T-cell (primary cell): Measurements from ENCODE around the gene ASB12. TPM values are rescaled to one million over a fixed set of nuclear protein-coding genes. Genes with fewer than 3 reads are reported as not detected.

Experiments used
- ATAC-seq, 4 experiments: fragments of 200-7000 bp in 3 of 4; fragments of 150-1000 bp in 1 of 4; cut with Tn5 transposase; replicated peaks in 1 of 4; 1 replicate in 3 of 4; 2 replicates in 1 of 4; pipeline ENCODE4 v1.10.0; 2021; ENCODE audit warnings: moderate library complexity in 3 of 4, mild to moderate bottlenecking in 2 of 4, moderate number of reproducible peaks in 1 of 4
- CTCF ChIA-PET, 2 donors: fragments of 300-600 bp; sonication (Branson Sonifier 250); formaldehyde crosslinking; loops; one replicate each; lab custom pipeline; 2022; ENCODE audit warnings: antibody characterized with exemption in 2 of 2; lab: Charles Lee
- POLR2A ChIA-PET, 2 donors: fragments of 300-600 bp; sonication (Branson Sonifier 250); formaldehyde crosslinking; loops; one replicate each; lab custom pipeline; 2022; ENCODE audit warnings: antibody characterized with exemption in 2 of 2; lab: Charles Lee
- DNase-seq, 35 experiments: peaks; one replicate each; pipeline versions ENCODE4 v3.0.0 to v3.0.0-alpha.2; 2013 to 2023
- H3K27ac ChIP-seq: one replicate; pipeline ENCODE4 v1.5.1; 2013; ENCODE audit warnings: low read length
- H3K27me3 ChIP-seq, 2 experiments: replicated peaks in 1 of 2; 1 replicate in 1 of 2; 2 replicates in 1 of 2; pipeline versions ENCODE4 v1.6.1 to v1.7.0; 2013; ENCODE audit warnings: low read length in 1 of 2, mixed read lengths in 1 of 2; ENCODE audit not compliant: control insufficient read depth in 2 of 2, insufficient read depth in 2 of 2; ENCODE audit errors: extremely low read depth in 1 of 2
- H3K36me3 ChIP-seq, 2 donors: 1 replicate in 1 of 2; 2 replicates in 1 of 2; pipeline versions ENCODE4 v1.6.1 to v1.7.0; 2013; ENCODE audit warnings: low read length in 1 of 2; ENCODE audit not compliant: control insufficient read depth in 2 of 2, insufficient read depth in 1 of 2; ENCODE audit errors: extremely low read depth in 1 of 2
- H3K4me1 ChIP-seq, 2 experiments: 1 replicate in 1 of 2; 2 replicates in 1 of 2; pipeline versions ENCODE4 v1.6.1 to v1.7.0; 2013; ENCODE audit warnings: low read length in 2 of 2, mixed read lengths in 1 of 2; ENCODE audit not compliant: insufficient read depth in 2 of 2, control insufficient read depth in 1 of 2; ENCODE audit errors: extremely low read depth in 1 of 2
- H3K4me3 ChIP-seq, 2 donors: 1 replicate in 1 of 2; 2 replicates in 1 of 2; pipeline versions ENCODE4 v1.5.1 to v1.7.0; 2013; ENCODE audit warnings: mild to moderate bottlenecking in 2 of 2, low read length in 1 of 2, moderate library complexity in 1 of 2; ENCODE audit not compliant: control insufficient read depth in 1 of 2; ENCODE audit errors: extremely low read depth in 1 of 2
- H3K9me3 ChIP-seq: 2 replicates; pipeline ENCODE4 v1.7.0; 2013
- H3K27ac Mint-ChIP-seq, 2 donors: one replicate each; pipeline ENCODE4 v1.8.0; 2020 to 2021; ENCODE audit warnings: mild to moderate bottlenecking in 2 of 2, mixed read lengths in 2 of 2
- H3K27me3 Mint-ChIP-seq, 2 donors: one replicate each; pipeline ENCODE4 v1.8.0; 2021 to 2022; ENCODE audit warnings: mixed read lengths in 2 of 2
- H3K36me3 Mint-ChIP-seq: one replicate; pipeline ENCODE4 v1.8.0; 2021; ENCODE audit warnings: mixed read lengths
- H3K4me1 Mint-ChIP-seq, 3 donors: one replicate each; pipeline ENCODE4 v1.8.0; 2020 to 2022; ENCODE audit warnings: mixed read lengths in 3 of 3, mild to moderate bottlenecking in 1 of 3
- H3K4me3 Mint-ChIP-seq, 3 donors: one replicate each; pipeline ENCODE4 v1.8.0; 2020 to 2022; ENCODE audit warnings: mild to moderate bottlenecking in 3 of 3, mixed read lengths in 3 of 3, moderate library complexity in 3 of 3
- H3K9me3 Mint-ChIP-seq, 3 donors: one replicate each; pipeline ENCODE4 v1.8.0; 2020 to 2022; ENCODE audit warnings: mixed read lengths in 3 of 3
- WGBS: methylation state at CpG from one replicate; pipeline ENCODE4 v1.1.5; 2013; ENCODE audit warnings: missing lambda C conversion rate; ENCODE audit not compliant: insufficient coverage; 5-methylcytosine and 5-hydroxymethylcytosine counted together
- total RNA-seq, 35 experiments: library from RNA in 6 of 35; stranded (reverse) in 6 of 35; fragments of 120-200 nt in 1 of 35; gene quantifications; one replicate each; pipeline versions ENCODE4 v1.2.1 to v1.2.4 and lab custom pipeline; 2013 to 2026

ASB12 gene
- total RNA-seq, 5 donors from 2014 or later (not counting 1 experiment from before 2014, with no cell fraction given): 0.20 to 0.56 TPM; not detected in 3

DNA sequence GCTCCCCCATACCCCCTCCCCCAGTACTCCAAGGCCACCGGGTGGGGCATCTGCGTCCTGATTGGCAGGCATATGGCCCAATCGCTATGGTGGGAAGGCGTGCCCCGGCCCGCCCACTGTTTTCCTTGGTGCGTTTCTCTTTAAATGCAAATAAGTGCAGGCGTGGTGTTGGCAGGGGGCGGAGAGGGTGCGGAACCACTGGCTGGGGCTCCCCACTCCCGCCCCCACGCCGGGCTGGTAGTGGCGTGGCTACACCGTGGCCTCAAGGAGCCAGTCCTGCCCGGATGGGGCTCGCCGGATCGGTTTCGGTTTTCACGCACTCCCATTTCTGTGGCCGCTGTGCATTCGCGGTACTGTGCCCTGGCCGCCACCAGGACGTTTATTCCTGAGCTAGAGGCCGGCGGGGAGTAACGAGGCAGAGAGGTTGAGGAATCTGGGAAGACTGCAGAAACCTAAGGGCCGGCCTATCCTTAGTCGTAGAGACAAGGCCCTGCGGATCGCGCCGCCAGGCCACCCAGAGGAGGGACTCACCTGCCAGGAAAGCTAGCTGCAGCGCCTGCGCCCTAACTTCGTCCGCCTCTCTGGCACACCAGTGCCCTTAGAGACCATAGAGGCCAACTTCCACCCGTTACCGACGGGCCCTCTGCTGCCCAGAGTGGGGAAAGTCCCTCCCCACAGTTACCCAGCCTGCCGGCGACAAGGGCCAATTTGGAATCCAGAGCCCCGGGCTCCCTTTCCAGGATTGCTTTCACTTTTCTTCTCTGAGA, 24.5 kb downstream of the ASB12 start:
- under 1% methylated on average over 18 of the region's 45 CpGs for WGBS
- Mint-ChIP-seq H3K27ac (peak overlapping the region; percentile 94), H3K4me3 (peak overlapping the region; percentile 87 to 92 (median 88)), H3K36me3 (no peaks in the 10 kb centered on the region), H3K27me3 (no peaks in the 10 kb centered on the region), H3K9me3 (no peaks in the 10 kb centered on the region), H3K4me1 (peaks cover 11 to 25% (median 18%) of the 10 kb centered on the region in 3 donors)
- peak overlapping the region; percentile 64 to 84 for H3K4me3 ChIP-seq
- H3K36me3 ChIP-seq: no peaks in the 10 kb centered on the region
- CTCF ChIA-PET: no interaction called here
- POLR2A ChIA-PET: interaction anchor here in 1 of 2 donors (0.6 kb wide), 1 partner anchor 874 kb away, joined by 3 read pairs; no protein-coding TSS in a partner anchor
- no peaks in the 10 kb centered on the region for H3K27me3 ChIP-seq
- no peaks in the 10 kb centered on the region for H3K9me3 ChIP-seq
- H3K4me1 ChIP-seq: peaks cover 0 to 23% of the 10 kb centered on the region in 2 experiments
- peak overlapping the region; percentile 97 for H3K27ac ChIP-seq
- peak; percentile 75 to 91 (median 82) for DNase-seq
- peak; percentile 86 to 90 (median 88) for ATAC-seq

DNA sequence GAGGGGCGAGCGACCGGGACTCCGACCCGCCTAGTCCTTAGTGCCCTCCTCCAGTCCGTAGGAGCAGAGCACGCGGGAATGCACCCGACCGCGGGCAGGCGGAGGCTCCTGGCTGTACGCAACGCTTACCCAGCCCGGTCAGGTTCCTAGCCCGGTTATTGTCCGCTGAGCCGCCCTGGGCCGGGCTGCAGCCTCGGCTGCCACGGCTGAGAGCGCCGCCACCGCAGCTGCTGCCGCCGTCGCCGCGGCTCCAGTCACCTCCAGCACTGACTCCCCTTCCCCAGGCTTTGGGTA, 25.0 kb downstream of the ASB12 start, which contains the start of gene AMER1:
AMER1 (minus strand) TSS at position 268 of the 294 bp plus-strand sequence. CDS start 12,422 bp downstream, outside the sequence.
- Mint-ChIP-seq H3K27me3 (no peaks in the 10 kb centered on the region), H3K4me3 (peak within 1 kb of the TSS; percentile 87 to 92 (median 88)), H3K4me1 (peaks cover 11 to 25% (median 18%) of the 10 kb centered on the region in 3 donors), H3K27ac (peak within 1 kb of the TSS; percentile 94), H3K36me3 (no peaks in the 10 kb centered on the region), H3K9me3 (no peaks in the 10 kb centered on the region)
- H3K27me3 ChIP-seq: no peaks in the 10 kb centered on the region
- peak within 1 kb of the TSS; percentile 64 to 84 for H3K4me3 ChIP-seq
- CTCF ChIA-PET: no interaction called here
- H3K27ac ChIP-seq: peak within 1 kb of the TSS; percentile 97
- DNase-seq (no peak), ATAC-seq (peak in 1 of 4 experiments; percentile 46)
- no peaks in the 10 kb centered on the region for H3K9me3 ChIP-seq
- 0% methylated on average over 16 of the region's 29 CpGs for whole genome bisulfite sequencing
- H3K36me3 ChIP-seq: no peaks in the 10 kb centered on the region
- peaks cover 0 to 23% of the 10 kb centered on the region in 2 experiments for H3K4me1 ChIP-seq
- POLR2A ChIA-PET: no interaction called here

DNA sequence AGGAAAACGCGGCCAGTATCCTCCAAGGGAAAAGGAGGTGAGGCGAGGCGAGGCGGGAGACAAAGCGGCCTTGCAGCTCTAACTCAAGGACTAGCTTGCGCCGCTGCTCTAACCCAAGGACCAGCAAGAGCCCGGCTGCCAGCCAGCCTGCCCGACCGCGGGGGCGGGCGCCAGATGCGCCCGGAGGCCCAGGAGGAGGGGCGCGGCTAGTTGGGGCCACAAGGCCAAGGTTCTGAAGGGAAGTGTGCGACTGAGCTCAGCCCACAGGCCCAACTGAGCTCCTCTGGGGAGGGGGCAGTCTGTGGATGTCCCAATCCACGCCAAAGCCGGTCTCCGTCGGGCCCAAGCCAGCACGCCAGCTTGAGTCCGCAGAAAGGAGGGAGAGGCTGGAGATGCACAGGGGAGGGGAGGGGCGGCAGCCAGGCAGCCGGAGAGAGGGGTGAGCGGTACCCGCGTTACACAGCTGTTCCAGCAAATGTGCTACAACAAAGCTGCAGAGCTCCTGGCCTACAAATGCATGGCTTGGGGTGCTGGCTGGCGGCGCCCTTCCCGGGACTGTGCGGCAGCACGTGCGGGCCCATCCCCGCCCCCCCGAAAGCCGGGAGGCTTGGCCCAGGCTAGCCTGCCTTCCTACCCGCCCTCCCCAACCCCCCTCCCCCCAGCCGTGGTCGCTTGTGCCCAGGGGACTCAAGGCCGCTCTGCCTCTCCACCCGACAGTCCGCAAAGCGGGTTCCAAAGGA, 25.5 kb downstream of the ASB12 start:
- H3K27ac Mint-ChIP-seq: no peak overlapping the region
- Histone ChIP-seq H3K27me3 (no peaks in the 10 kb centered on the region), H3K36me3 (no peaks in the 10 kb centered on the region), H3K4me1 (peaks cover 0 to 23% of the 10 kb centered on the region in 2 experiments), H3K9me3 (no peaks in the 10 kb centered on the region), H3K27ac (no peak overlapping the region), H3K4me3 (peak overlapping the region; percentile 64 to 84)
- no peaks in the 10 kb centered on the region for H3K27me3 Mint-ChIP-seq
- CTCF ChIA-PET: no interaction called here
- H3K36me3 Mint-ChIP-seq: no peaks in the 10 kb centered on the region
- DNase-seq: peak in 16 of 35 experiments; percentile 0 to 31 (median 6)
- H3K4me3 Mint-ChIP-seq: peak overlapping the region; percentile 87 to 92 (median 88)
- ATAC-seq: peak; percentile 2 to 7 (median 4)
- no peaks in the 10 kb centered on the region for H3K9me3 Mint-ChIP-seq
- POLR2A ChIA-PET: no interaction called here
- H3K4me1 Mint-ChIP-seq: peaks cover 11 to 25% (median 18%) of the 10 kb centered on the region in 3 donors
- 4% methylated on average over 5 of the region's 46 CpGs for WGBS

DNA sequence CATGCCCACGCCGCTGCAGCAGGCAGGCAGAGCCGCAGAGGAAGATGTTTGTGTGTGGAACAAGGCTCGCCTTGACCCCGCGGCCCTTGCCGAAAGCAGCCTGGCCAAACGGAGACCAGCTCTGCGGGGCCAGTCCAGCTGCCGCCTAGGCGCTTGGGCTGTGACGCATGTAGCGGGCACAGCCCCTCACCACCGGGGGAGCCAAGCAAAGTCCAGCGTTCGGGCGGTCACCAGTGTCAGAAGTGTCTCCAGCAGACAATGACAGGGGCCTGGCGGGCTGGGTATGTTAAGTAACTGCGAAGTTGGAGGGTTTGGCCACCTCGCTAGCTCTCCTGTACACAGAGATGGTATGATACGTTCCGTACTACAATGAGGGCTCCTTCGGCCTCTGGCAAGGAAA, 26.2 kb downstream of the ASB12 start:
- H3K27me3 Mint-ChIP-seq: no peaks in the 10 kb centered on the region
- Histone ChIP-seq H3K9me3 (no peaks in the 10 kb centered on the region), H3K4me3 (peak overlapping the region in 1 of 2 donors; percentile 84), H3K36me3 (no peaks in the 10 kb centered on the region), H3K4me1 (peaks cover 0 to 23% of the 10 kb centered on the region in 2 experiments), H3K27me3 (no peaks in the 10 kb centered on the region), H3K27ac (no peak overlapping the region)
- ChIA-PET CTCF (no interaction called here), POLR2A (no interaction called here)
- peak overlapping the region; percentile 73 to 88 (median 74) for H3K4me3 Mint-ChIP-seq
- ATAC-seq (no peak), DNase-seq (no peak)
- peak overlapping the region in 1 of 2 donors; percentile 9 for H3K27ac Mint-ChIP-seq
- peaks cover 11 to 25% (median 22%) of the 10 kb centered on the region in 3 donors for H3K4me1 Mint-ChIP-seq
- H3K36me3 Mint-ChIP-seq: peaks cover under 1% of the 10 kb centered on the region
- 80% methylated on average over 10 of the region's 23 CpGs for WGBS
- no peaks in the 10 kb centered on the region for H3K9me3 Mint-ChIP-seq

DNA sequence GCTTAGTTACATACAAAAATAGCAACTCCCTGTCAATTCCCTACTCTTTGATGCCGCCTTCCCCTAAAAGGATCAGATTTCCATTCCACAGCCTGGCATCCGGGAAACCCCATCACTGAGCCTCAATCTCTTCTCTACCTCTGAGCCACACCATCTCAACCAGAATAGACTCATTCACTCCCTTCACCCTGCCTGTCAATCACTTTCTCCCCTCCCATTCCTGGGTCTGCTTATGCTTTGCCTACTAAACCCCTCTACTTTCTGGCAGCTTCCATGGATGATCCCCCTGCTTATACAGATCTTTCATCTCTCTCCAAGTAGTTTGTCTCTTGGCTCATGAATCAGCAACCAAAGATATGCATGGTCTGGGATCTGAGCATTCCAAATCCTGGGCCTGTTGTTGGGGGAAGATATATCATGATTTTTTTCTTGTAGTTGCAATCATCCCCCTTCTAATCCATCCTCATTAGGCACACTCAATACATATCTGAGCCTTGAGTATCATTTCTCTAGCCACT, 27.5 kb downstream of the ASB12 start:
- no peak overlapping the region for H3K27ac ChIP-seq
- Mint-ChIP-seq H3K36me3 (peaks cover 3% of the 10 kb centered on the region), H3K4me3 (no peak overlapping the region), H3K4me1 (peaks cover 11 to 27% (median 22%) of the 10 kb centered on the region in 3 donors), H3K9me3 (no peaks in the 10 kb centered on the region), H3K27me3 (no peaks in the 10 kb centered on the region), H3K27ac (no peak overlapping the region)
- CTCF ChIA-PET: no interaction called here
- ATAC-seq (no peak), DNase-seq (no peak)
- H3K4me1 ChIP-seq: peaks cover 0 to 23% of the 10 kb centered on the region in 2 experiments
- H3K36me3 ChIP-seq: no peaks in the 10 kb centered on the region
- 100% methylated on average over 2 of the region's 2 CpGs for WGBS
- H3K27me3 ChIP-seq: no peaks in the 10 kb centered on the region
- POLR2A ChIA-PET: no interaction called here
- H3K9me3 ChIP-seq: no peaks in the 10 kb centered on the region
- H3K4me3 ChIP-seq: no peak overlapping the region

DNA sequence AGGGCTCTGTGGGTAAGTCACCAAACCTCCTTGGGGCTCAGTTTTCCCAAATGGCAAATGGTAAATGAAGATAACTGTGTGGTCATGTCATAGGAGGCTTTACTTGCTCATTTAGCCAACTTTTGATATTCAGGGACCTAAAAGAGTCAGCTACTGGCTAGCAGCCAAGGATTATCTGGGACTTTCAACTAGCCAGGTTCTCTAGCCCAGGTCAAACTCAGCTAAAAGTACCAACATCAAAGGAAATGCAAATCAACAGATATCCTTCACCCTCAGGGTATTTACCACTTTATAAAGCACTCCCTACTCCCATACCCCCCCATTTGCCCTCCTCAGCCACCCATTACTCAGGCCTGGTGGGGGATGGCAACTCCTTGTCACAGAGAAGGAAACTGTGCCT, 32.4 kb downstream of the ASB12 start:
- peaks cover 0 to 2% of the 10 kb centered on the region in 2 donors for H3K36me3 ChIP-seq
- H3K4me3 ChIP-seq: no peak overlapping the region
- ChIA-PET POLR2A (no interaction called here), CTCF (no interaction called here)
- no peaks in the 10 kb centered on the region for H3K9me3 ChIP-seq
- no peak overlapping the region for H3K27ac ChIP-seq
- ATAC-seq (no peak), DNase-seq (no peak)
- H3K27ac Mint-ChIP-seq: no peak overlapping the region
- H3K36me3 Mint-ChIP-seq: peaks cover 9% of the 10 kb centered on the region
- H3K27me3 Mint-ChIP-seq: no peaks in the 10 kb centered on the region
- H3K27me3 ChIP-seq: no peaks in the 10 kb centered on the region
- H3K4me1 Mint-ChIP-seq: peaks cover 6 to 10% (median 6%) of the 10 kb centered on the region in 3 donors
- H3K9me3 Mint-ChIP-seq: no peaks in the 10 kb centered on the region
- no peak overlapping the region for H3K4me3 Mint-ChIP-seq
- H3K4me1 ChIP-seq: no peaks in the 10 kb centered on the region
